Epithelial cell of esophagus (primary cell): ENCODE data around the gene PDE8A.
"Not testable (repeated sequence)": the region's sequence is repeated elsewhere in the genome, so short reads cannot be mapped to it uniquely, and the experiment has no call there.

Source experiments
- DNase-seq: peaks from one replicate; pipeline ENCODE4 v3.0.0; 2010; ENCODE audit warnings: low read depth
- H3K4me3 ChIP-seq: 2 replicates; pipeline ENCODE4 v1.5.1; 2011; ENCODE audit warnings: mild to moderate bottlenecking, low read length, control low read depth
- CTCF ChIP-seq: IDR thresholded peaks from 2 replicates; pipeline ENCODE4 v1.5.1; 2011; ENCODE audit warnings: low read depth, mild to moderate bottlenecking, low read length, control low read depth, inconsistent platforms; ENCODE audit not compliant: insufficient read depth; ENCODE audit errors: missing control alignments

The PDE8A gene

GRCh38 chr15:84982301-84982920, 755 bp downstream of the PDE8A start:
- peak; percentile 17 for DNase-seq
- TF ChIP-seq CTCF, result no peak
- peak overlapping the region; percentile 65 for H3K4me3 ChIP-seq

GRCh38 chr15:84983294-84983693, 1.6 kb downstream of the PDE8A start:
- peak overlapping the region; percentile 65 for H3K4me3 ChIP-seq
- no peak for DNase-seq
- no peak for TF ChIP-seq CTCF

- TF ChIP-seq CTCF, result no peak
- no peak for DNase-seq
- H3K4me3 ChIP-seq, result no peak overlapping the region
These were observed 2.1 kb downstream of the PDE8A start for GRCh38 chr15:84983711-84984110.

GRCh38 chr15:84985158-84985557, 3.5 kb downstream of the PDE8A start:
- TF ChIP-seq CTCF, result no peak
- DNase-seq, result no peak
- no peak overlapping the region for H3K4me3 ChIP-seq

GRCh38 chr15:84987351-84987750, 5.7 kb downstream of the PDE8A start:
- DNase-seq, H3K4me3 ChIP-seq: not testable (repeated sequence)

- no peak for DNase-seq
- H3K4me3 ChIP-seq, result no peak overlapping the region
- no peak for TF ChIP-seq CTCF
These were observed 6.4 kb downstream of the PDE8A start for GRCh38 chr15:84987949-84988624.

- DNase-seq, result peak; percentile 66
- TF ChIP-seq CTCF, result no peak
- H3K4me3 ChIP-seq, result no peak overlapping the region
These were observed 7.4 kb downstream of the PDE8A start for GRCh38 chr15:84988909-84989644.
